Nephron progenitor cell (in vitro differentiated cells): ENCODE measurements around the gene BCAR1.

ENCODE experiments used
- DNase-seq: peaks from one replicate; pipeline ENCODE4 v3.0.0; 2021
- H3K27ac Mint-ChIP-seq: 2 replicates; pipeline ENCODE4 v1.8.0; 2021; ENCODE audit warnings: mild to moderate bottlenecking, moderate library complexity, mixed read lengths
- H3K27me3 Mint-ChIP-seq: 2 replicates; pipeline ENCODE4 v1.8.0; 2021; ENCODE audit warnings: mild to moderate bottlenecking, low read depth, mixed read lengths; ENCODE audit not compliant: poor library complexity
- H3K36me3 Mint-ChIP-seq: 2 replicates; pipeline ENCODE4 v1.8.0; 2021; ENCODE audit warnings: low read depth, mixed read lengths
- H3K4me1 Mint-ChIP-seq: 2 replicates; pipeline ENCODE4 v1.8.0; 2021; ENCODE audit warnings: mixed read lengths
- H3K4me3 Mint-ChIP-seq: 2 replicates; pipeline ENCODE4 v1.8.0; 2021; ENCODE audit warnings: mild to moderate bottlenecking, moderate library complexity, mixed read lengths
- H3K9me3 Mint-ChIP-seq: 2 replicates; pipeline ENCODE4 v1.8.0; 2021; ENCODE audit warnings: mild to moderate bottlenecking, moderate library complexity, mixed read lengths
- CTCF ChIP-seq: fragments of 200-600 bp; sonication (generic); IDR thresholded peaks from 2 replicates; pipeline ENCODE4 v1.5.0; 2021; ENCODE audit warnings: antibody characterized with exemption

The BCAR1 gene

GRCh38 chr16:75252946-75253911 lies 1.8 kb upstream of the BCAR1 start:
- DNase-seq, result peak; percentile 40
- H3K4me1 Mint-ChIP-seq, result peaks cover 86% of the 10 kb centered on the region
- H3K4me3 Mint-ChIP-seq, result peak overlapping the region; percentile 34
- H3K9me3 Mint-ChIP-seq, result no peaks in the 10 kb centered on the region
- H3K27ac Mint-ChIP-seq, result no peak overlapping the region
- no peaks in the 10 kb centered on the region for H3K27me3 Mint-ChIP-seq
- no peak for TF ChIP-seq CTCF
- no peaks in the 10 kb centered on the region for H3K36me3 Mint-ChIP-seq

- Mint-ChIP-seq H3K4me1 (peaks cover 85% of the 10 kb centered on the region), H3K27ac (peak overlapping the region; percentile 59), H3K36me3 (no peaks in the 10 kb centered on the region), H3K4me3 (peak overlapping the region; percentile 64), H3K9me3 (no peaks in the 10 kb centered on the region), H3K27me3 (no peaks in the 10 kb centered on the region)
- no peak for DNase-seq
- TF ChIP-seq CTCF, result no peak
These were observed 833 bp upstream of the BCAR1 start for GRCh38 chr16:75252049-75252864.

- H3K9me3 Mint-ChIP-seq, result no peaks in the 10 kb centered on the region
- H3K27ac Mint-ChIP-seq, result no peak overlapping the region
- H3K4me1 Mint-ChIP-seq, result peaks cover 86% of the 10 kb centered on the region
- H3K4me3 Mint-ChIP-seq, result peak overlapping the region; percentile 85
- no peaks in the 10 kb centered on the region for H3K36me3 Mint-ChIP-seq
- TF ChIP-seq CTCF, result no peak
- peak; percentile 67 for DNase-seq
- H3K27me3 Mint-ChIP-seq, result no peaks in the 10 kb centered on the region
These were observed 580 bp downstream of the BCAR1 start for GRCh38 chr16:75250809-75251279.

GRCh38 chr16:75250089-75250808 lies 1.2 kb downstream of the BCAR1 start:
- H3K4me1 Mint-ChIP-seq, result peaks cover 89% of the 10 kb centered on the region
- no peaks in the 10 kb centered on the region for H3K36me3 Mint-ChIP-seq
- TF ChIP-seq CTCF, result no peak
- no peaks in the 10 kb centered on the region for H3K27me3 Mint-ChIP-seq
- peak; percentile 30 for DNase-seq
- H3K4me3 Mint-ChIP-seq, result peak overlapping the region; percentile 85
- no peaks in the 10 kb centered on the region for H3K9me3 Mint-ChIP-seq
- no peak overlapping the region for H3K27ac Mint-ChIP-seq

- no peak overlapping the region for H3K27ac Mint-ChIP-seq
These were observed 2.0 kb downstream of the BCAR1 start for GRCh38 chr16:75249441-75249840.

More at GRCh38 chr16:75249441-75249840, 2.0 kb downstream of the BCAR1 start:
- Mint-ChIP-seq H3K4me3 (peak overlapping the region; percentile 85), H3K36me3 (no peaks in the 10 kb centered on the region), H3K4me1 (peaks cover 89% of the 10 kb centered on the region), H3K27me3 (no peaks in the 10 kb centered on the region), H3K9me3 (no peaks in the 10 kb centered on the region)
- TF ChIP-seq CTCF, result no peak
- no peak for DNase-seq
